Measurements from ENCODE around the gene HSBP1L1. TPM values are rescaled to one million over a fixed set of nuclear protein-coding genes. Genes with fewer than 3 reads are reported as not detected.

HSBP1L1 gene
- total and polyA plus RNA-seq, 2 of the 13 experiments (the other 11 are each of a cell fraction or from before 2014, with no cell fraction given): 22.6 to 45.1 TPM

DNA sequence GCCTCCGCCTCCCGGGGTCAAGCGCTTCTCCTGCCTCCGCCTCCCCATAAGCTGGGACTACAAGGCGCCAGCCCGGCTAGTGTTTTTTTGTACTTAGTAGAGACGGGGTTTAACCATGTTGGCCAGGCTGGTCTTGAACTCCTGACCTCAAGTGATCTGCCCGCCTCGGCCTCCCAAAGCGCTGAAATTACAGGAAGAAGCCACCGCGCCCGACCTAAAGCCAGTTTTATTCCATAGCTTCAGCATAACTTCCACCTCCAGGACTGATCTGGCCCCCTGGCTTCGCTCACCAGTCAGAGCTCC lies 24.7 kb downstream of the HSBP1L1 start:
- H3K9ac ChIP-seq (ENCODE audit: insufficient read depth, low read depth, low read length): peak overlapping the region; percentile 92
- peak overlapping the region; percentile 85 for H3K27ac ChIP-seq (ENCODE audit: extremely low read length, insufficient read depth, low read length)
- peak overlapping the region; percentile 97 for H3K4me2 ChIP-seq (ENCODE audit: low read depth, low read length)
- BruUV-seq (replicated peaks): no TSS peak
- H3K36me3 ChIP-seq (replicated peaks in 1 of 2; ENCODE audit: control insufficient read depth in 1 of 2, insufficient read depth in 2 of 2, low read length in 2 of 2): peaks cover 2 to 8% of the 10 kb centered on the region in 2 experiments; a peak in 4 of 5 replicates
- TF ChIP-seq NFE2L1 (CRISPR knock-in tag; IDR thresholded peaks at IDR 0.05; ENCODE audit: borderline replicate concordance): no peak
- TF ChIP-seq PHF5A (CRISPR knock-in tag; IDR thresholded peaks at IDR 0.05; ENCODE audit: low read depth, unreplicated experiment): no peak
- TF ChIP-seq, protein P1, sequence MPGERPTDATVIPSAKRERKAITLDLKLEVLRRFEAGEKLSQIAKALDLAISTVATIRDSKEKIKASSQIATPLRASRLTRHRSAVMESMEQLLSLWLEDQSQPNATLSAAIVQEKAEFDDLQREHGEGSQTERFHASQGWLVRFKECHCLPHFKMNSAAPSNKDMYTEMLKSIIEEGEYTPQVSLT (CRISPR knock-in tag; IDR thresholded peaks at IDR 0.05; ENCODE audit: borderline replicate concordance, low read depth): 0 out of 2 replicates have a peak, but pooled peaks have one; percentile 3
- no peak for TF ChIP-seq ZNF557 (CRISPR knock-in tag; IDR thresholded peaks at IDR 0.05)
- TF ChIP-seq NFKBIZ (CRISPR knock-in tag; IDR thresholded peaks at IDR 0.05): no peak
- TF ChIP-seq RELA (CRISPR knock-in tag; IDR thresholded peaks at IDR 0.05): no peak
- TF ChIP-seq POLR2A (IDR thresholded peaks at IDR 0.05; ENCODE audit: insufficient read depth in 1 of 2, low read depth in 2 of 2, low read length in 2 of 2): 0 out of 4 replicates have a peak, but pooled peaks of 1 of the 2 experiments have one; percentile 14
- TF ChIP-seq ELF1 (CRISPR knock-in tag; IDR thresholded peaks at IDR 0.05): no peak
- no peak for TF ChIP-seq ZNF720 (CRISPR knock-in tag; IDR thresholded peaks at IDR 0.05)
- no peak for TF ChIP-seq NRL (CRISPR knock-in tag; IDR thresholded peaks at IDR 0.05; ENCODE audit: borderline replicate concordance)
- no peak for TF ChIP-seq KAT8 (CRISPR knock-in tag; IDR thresholded peaks at IDR 0.05)
- TF ChIP-seq ZBTB21 (CRISPR knock-in tag; IDR thresholded peaks at IDR 0.05): 0 out of 2 replicates have a peak, but pooled peaks have one; percentile 13
- TF ChIP-seq, protein P2, sequence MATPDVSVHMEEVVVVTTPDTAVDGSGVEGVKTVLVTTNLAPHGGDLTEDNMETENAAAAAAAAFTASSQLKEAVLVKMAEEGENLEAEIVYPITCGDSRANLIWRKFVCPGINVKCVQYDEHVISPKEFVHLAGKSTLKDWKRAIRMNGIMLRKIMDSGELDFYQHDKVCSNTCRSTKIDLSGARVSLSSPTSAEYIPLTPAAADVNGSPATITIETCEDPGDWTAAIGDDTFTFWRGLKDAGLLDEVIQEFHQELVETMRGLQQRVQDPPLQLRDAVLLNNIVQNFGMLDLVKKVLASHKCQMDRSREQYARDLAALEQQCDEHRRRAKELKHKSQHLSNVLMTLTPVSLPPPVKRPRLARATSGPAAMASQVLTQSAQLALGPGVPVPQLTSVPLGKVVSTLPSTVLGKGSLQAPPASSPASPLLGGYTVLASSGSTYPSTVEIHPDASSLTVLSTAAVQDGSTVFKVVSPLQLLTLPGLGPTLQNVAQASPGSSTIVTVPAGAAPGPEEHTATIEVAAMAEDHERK (CRISPR knock-in tag; IDR thresholded peaks at IDR 0.05; ENCODE audit: low read depth): no peak
- no peak for TF ChIP-seq PITX1 (CRISPR knock-in tag; IDR thresholded peaks at IDR 0.05)
- POLR2A ChIA-PET: interaction anchor here (0.7 to 6.1 kb wide), 8 partner anchors 22 to 120 kb away, joined by 3 to 45 read pairs (median 6); partner anchors contain the start of genes ADNP2, HSBP1L1 and RBFA
- peaks cover 45% of the 10 kb centered on the region for H3K4me1 ChIP-seq (ENCODE audit: insufficient read depth, low read length)
- no peaks in the 10 kb centered on the region for H3K9me3 ChIP-seq (ENCODE audit: low read length)
- no peaks in the 10 kb centered on the region; a peak in 1 of 5 replicates for H3K27me3 ChIP-seq (ENCODE audit: control insufficient read depth in 1 of 2, insufficient read depth in 2 of 2, low read length in 2 of 2)
- peak overlapping the region; percentile 84 to 96 (median 85) for H3K4me3 ChIP-seq (replicated peaks in 1 of 3; ENCODE audit: insufficient read depth in 1 of 3, low read depth in 2 of 3, low read length in 3 of 3)
- no peak overlapping the region for H2AFZ ChIP-seq (ENCODE audit: low read length)
- intact Hi-C loops (cut with micrococcal nuclease; ENCODE audit: unreplicated experiment) (loop anchor here (2.0 kb wide), 3 partner anchors 38 to 116 kb away; partner anchors contain the start of genes RBFA and SLC66A2), in situ Hi-C loops (cut with HindIII; ENCODE audit: extremely low pct_ligation_motif_present, low pct_unique_long_range_greater_than_20kb) (loop anchor here (5.0 kb wide), 1 partner anchor 43 kb away; the partner anchor contains the start of gene RBFA)
- peaks cover 43% of the 10 kb centered on the region for H3K79me2 ChIP-seq (ENCODE audit: insufficient read depth, low read length)
- FAIRE-seq (no peak), DNase-seq (ENCODE audit: low spot score) (no peak), ATAC-seq (no peak)
- WGBS (ENCODE audit: low lambda C conversion rate): 17% methylated on average over 14 of the region's 14 CpGs
- CTCF ChIA-PET (ENCODE audit: low intra/inter-chr PET ratio, low total read pairs): interaction anchor here (2.1 kb wide), 1 partner anchor 54 kb away, joined by 8 read pairs; no protein-coding TSS in a partner anchor
- peaks cover 22% of the 10 kb centered on the region for H4K20me1 ChIP-seq (ENCODE audit: insufficient read depth, low read length)

All from HepG2 (cell line).